ENCODE measurements around the gene VPS8.

The VPS8 gene

DNA sequence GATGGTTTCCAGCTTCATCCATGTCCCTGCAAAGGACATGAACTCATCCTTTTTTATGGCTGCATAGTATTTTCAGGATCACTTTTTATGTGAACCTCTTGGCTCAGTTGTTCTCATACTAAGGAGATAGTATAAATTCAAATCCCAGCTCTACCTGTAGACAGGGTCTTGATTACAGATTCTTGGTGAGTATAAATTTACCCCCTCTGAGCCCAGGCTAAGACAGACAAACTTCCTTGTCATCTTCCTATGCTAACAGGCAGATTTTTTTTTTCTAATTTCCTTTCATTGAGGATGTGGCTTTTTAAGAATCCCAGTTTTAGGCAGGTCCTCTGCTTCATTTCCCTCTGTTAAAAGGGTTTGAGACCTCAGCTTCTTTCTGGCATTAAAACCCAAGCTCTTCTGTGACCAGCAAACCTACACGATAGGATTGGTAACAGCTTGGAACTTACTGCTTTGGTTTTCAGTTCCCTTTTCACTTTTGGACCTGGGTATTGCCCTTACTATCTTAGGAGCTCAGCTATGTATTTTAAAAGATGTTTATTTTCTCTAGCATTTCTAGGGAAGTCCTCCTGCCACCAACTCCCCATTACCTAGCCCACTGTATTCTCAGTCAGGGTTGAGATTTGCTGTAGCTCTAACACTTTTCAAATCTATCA is 72.5 kb downstream of the VPS8 start:
- Histone ChIP-seq H3K9me3 (ENCODE audit: insufficient read depth, low read length) (no peaks in the 10 kb centered on the region), H3K79me2 (ENCODE audit: insufficient read depth, low read length) (no peaks in the 10 kb centered on the region), H3F3A (ENCODE audit: insufficient read depth) (no peaks in the 10 kb centered on the region), H3K9me2 (replicated peaks; ENCODE audit: insufficient read depth, low read length) (no peaks in the 10 kb centered on the region), H2AFZ (ENCODE audit: low read depth, low read length, severe bottlenecking) (no peak overlapping the region), H3K36me3 (ENCODE audit: low read length) (0 out of 2 replicates have a peak, but pooled peaks cover 4% of the 10 kb centered on the region), H4K20me1 (ENCODE audit: low read depth, low read length) (no peaks in the 10 kb centered on the region), H3K27me3 (ENCODE audit: low read length) (no peaks in the 10 kb centered on the region), H3K27ac (ENCODE audit: low read depth, low read length) (no peak overlapping the region), H3K4me2 (ENCODE audit: low read depth, low read length, poor library complexity, severe bottlenecking) (no peak overlapping the region), H3K4me3 (ENCODE audit: insufficient read depth, low read length, poor library complexity, severe bottlenecking) (no peak overlapping the region), H3K9ac (ENCODE audit: low read length) (no peak overlapping the region)
- no peak for TF ChIP-seq EZH2phosphoT487 (conservative IDR thresholded peaks at IDR 0.05; ENCODE audit: low read length)
- TF ChIP-seq, protein P1, sequence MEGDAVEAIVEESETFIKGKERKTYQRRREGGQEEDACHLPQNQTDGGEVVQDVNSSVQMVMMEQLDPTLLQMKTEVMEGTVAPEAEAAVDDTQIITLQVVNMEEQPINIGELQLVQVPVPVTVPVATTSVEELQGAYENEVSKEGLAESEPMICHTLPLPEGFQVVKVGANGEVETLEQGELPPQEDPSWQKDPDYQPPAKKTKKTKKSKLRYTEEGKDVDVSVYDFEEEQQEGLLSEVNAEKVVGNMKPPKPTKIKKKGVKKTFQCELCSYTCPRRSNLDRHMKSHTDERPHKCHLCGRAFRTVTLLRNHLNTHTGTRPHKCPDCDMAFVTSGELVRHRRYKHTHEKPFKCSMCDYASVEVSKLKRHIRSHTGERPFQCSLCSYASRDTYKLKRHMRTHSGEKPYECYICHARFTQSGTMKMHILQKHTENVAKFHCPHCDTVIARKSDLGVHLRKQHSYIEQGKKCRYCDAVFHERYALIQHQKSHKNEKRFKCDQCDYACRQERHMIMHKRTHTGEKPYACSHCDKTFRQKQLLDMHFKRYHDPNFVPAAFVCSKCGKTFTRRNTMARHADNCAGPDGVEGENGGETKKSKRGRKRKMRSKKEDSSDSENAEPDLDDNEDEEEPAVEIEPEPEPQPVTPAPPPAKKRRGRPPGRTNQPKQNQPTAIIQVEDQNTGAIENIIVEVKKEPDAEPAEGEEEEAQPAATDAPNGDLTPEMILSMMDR (IDR thresholded peaks at IDR 0.05; ENCODE audit: insufficient read depth, low read length, poor library complexity, severe bottlenecking): no peak

DNA sequence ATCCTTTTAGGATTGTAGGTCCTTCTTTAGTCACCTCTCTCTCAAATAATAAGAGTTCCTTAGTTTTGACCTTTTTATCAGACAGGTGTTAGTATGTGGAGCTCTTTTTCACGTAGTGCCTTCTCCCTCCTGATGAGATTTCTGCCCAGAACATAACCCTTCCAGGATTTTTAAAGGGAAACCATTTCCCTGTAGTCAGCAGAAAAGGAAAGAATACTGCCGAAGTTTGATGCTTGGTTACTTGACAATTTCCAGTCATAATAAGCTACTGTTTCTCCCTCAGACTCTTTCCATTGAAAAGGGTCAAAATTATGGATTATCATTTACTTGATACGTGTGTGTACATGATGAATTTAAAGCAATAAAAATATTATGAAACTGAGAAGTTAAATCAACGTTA is 73.1 kb downstream of the VPS8 start:
- Histone ChIP-seq H3K27ac (ENCODE audit: low read depth, low read length) (no peak overlapping the region), H4K20me1 (ENCODE audit: low read depth, low read length) (no peaks in the 10 kb centered on the region), H3K9me2 (replicated peaks; ENCODE audit: insufficient read depth, low read length) (no peaks in the 10 kb centered on the region), H3F3A (ENCODE audit: insufficient read depth) (no peaks in the 10 kb centered on the region), H2AFZ (ENCODE audit: low read depth, low read length, severe bottlenecking) (no peak overlapping the region), H3K4me3 (ENCODE audit: insufficient read depth, low read length, poor library complexity, severe bottlenecking) (no peak overlapping the region), H3K4me2 (ENCODE audit: low read depth, low read length, poor library complexity, severe bottlenecking) (no peak overlapping the region), H3K36me3 (ENCODE audit: low read length) (0 out of 2 replicates have a peak, but pooled peaks cover 4% of the 10 kb centered on the region), H3K79me2 (ENCODE audit: insufficient read depth, low read length) (no peaks in the 10 kb centered on the region), H3K9ac (ENCODE audit: low read length) (no peak overlapping the region), H3K9me3 (ENCODE audit: insufficient read depth, low read length) (no peaks in the 10 kb centered on the region), H3K27me3 (ENCODE audit: low read length) (no peaks in the 10 kb centered on the region)
- TF ChIP-seq, protein P1 (IDR thresholded peaks at IDR 0.05; ENCODE audit: insufficient read depth, low read length, poor library complexity, severe bottlenecking): no peak
- no peak for TF ChIP-seq EZH2phosphoT487 (conservative IDR thresholded peaks at IDR 0.05; ENCODE audit: low read length)

DNA sequence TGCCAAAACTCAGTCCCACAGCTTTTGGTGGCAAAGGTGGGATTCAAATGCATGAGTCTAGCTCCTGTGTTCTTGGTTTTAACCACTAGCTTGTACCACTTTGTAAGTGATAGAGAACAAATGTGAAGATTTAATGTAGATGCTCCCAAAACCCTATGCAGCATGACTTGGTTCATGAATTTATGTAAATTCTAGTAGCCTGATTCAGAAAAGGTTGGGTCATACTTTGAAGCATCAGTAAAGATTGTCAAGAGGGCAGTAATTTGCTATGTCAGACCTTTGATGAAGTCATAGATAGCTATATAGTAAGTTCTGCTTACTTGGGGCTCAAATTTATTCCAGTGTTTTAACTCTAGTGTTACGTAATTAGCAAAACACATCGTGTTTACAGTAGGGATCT is 75.6 kb downstream of the VPS8 start:
- Histone ChIP-seq H4K20me1 (ENCODE audit: low read depth, low read length) (no peaks in the 10 kb centered on the region), H3K4me3 (ENCODE audit: insufficient read depth, low read length, poor library complexity, severe bottlenecking) (no peak overlapping the region), H3F3A (ENCODE audit: insufficient read depth) (no peaks in the 10 kb centered on the region), H3K9ac (ENCODE audit: low read length) (no peak overlapping the region), H3K27me3 (ENCODE audit: low read length) (no peaks in the 10 kb centered on the region), H3K4me2 (ENCODE audit: low read depth, low read length, poor library complexity, severe bottlenecking) (no peak overlapping the region), H3K27ac (ENCODE audit: low read depth, low read length) (no peak overlapping the region), H3K9me2 (replicated peaks; ENCODE audit: insufficient read depth, low read length) (no peaks in the 10 kb centered on the region), H3K79me2 (ENCODE audit: insufficient read depth, low read length) (no peaks in the 10 kb centered on the region), H3K36me3 (ENCODE audit: low read length) (0 out of 2 replicates have a peak, but pooled peaks cover 4% of the 10 kb centered on the region), H2AFZ (ENCODE audit: low read depth, low read length, severe bottlenecking) (no peak overlapping the region), H3K9me3 (ENCODE audit: insufficient read depth, low read length) (no peaks in the 10 kb centered on the region)
- TF ChIP-seq EZH2phosphoT487 (conservative IDR thresholded peaks at IDR 0.05; ENCODE audit: low read length): no peak
- TF ChIP-seq, protein P1 (IDR thresholded peaks at IDR 0.05; ENCODE audit: insufficient read depth, low read length, poor library complexity, severe bottlenecking): no peak

Measured in SU-DHL-6 (cell line).